ENCODE results near the gene DGKE. TPM values are rescaled to one million over a fixed set of nuclear protein-coding genes. Genes with fewer than 3 reads are reported as not detected.

The DGKE gene
- total RNA-seq, 1 donor from 2014 or later, result 8.4 TPM

DNA sequence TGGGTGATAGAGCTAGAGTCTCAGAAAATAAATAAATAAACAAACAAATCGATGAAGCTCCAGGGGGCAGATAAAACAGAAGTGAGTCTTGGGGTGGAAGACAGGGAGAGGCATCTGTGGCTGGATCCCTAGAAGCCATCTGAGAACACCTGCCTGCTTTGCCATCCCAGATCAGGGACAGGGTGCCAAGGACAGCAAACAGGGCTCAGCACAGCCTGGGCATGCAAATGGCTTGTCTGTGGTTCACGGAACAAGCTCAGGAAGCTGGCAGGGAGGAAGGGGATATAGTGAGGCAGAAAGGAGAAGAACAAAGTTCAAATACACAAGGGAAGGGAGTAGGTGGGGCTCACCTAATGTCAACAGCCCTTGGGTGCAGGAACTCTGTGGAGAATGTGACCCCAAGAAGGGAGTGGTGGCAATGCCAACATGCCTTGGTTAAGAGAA lies 52.4 kb downstream of the DGKE start:
- no peaks in the 10 kb centered on the region for H3K27me3 ChIP-seq (ENCODE audit: control insufficient read depth, insufficient read depth, low read length)
- no peak overlapping the region for H3K4me3 ChIP-seq (ENCODE audit: low read depth, low read length)
- FAIRE-seq (no peak), DNase-seq (ENCODE audit: low read depth) (no peak)
- TF ChIP-seq, protein P1, sequence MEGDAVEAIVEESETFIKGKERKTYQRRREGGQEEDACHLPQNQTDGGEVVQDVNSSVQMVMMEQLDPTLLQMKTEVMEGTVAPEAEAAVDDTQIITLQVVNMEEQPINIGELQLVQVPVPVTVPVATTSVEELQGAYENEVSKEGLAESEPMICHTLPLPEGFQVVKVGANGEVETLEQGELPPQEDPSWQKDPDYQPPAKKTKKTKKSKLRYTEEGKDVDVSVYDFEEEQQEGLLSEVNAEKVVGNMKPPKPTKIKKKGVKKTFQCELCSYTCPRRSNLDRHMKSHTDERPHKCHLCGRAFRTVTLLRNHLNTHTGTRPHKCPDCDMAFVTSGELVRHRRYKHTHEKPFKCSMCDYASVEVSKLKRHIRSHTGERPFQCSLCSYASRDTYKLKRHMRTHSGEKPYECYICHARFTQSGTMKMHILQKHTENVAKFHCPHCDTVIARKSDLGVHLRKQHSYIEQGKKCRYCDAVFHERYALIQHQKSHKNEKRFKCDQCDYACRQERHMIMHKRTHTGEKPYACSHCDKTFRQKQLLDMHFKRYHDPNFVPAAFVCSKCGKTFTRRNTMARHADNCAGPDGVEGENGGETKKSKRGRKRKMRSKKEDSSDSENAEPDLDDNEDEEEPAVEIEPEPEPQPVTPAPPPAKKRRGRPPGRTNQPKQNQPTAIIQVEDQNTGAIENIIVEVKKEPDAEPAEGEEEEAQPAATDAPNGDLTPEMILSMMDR (IDR thresholded peaks at IDR 0.05; ENCODE audit: insufficient read depth, low read length, severe bottlenecking), result no peak
- peaks cover 3% of the 10 kb centered on the region for H3K36me3 ChIP-seq (ENCODE audit: control insufficient read depth, insufficient read depth, low read length)

DNA sequence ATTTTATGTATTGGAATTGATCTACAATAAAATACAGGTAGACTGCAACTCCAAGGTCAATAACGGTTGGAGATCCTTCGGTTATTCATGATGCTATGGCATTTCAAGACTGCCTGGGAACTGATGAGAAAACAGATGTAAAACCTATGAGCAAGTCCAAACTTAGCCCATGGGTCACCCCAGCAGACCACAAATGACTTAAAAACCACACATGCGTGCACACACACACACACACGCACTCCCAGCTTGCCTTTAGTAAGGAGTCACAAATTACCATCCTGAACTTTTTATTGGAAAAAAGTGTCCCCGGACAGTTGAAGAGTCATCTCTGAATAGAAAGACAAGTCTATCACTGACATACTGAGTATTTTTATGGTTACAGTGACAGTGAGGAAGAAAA lies 53.2 kb downstream of the DGKE start:
- DNase-seq (ENCODE audit: low read depth) (no peak), FAIRE-seq (no peak)
- Histone ChIP-seq H3K27me3 (ENCODE audit: control insufficient read depth, insufficient read depth, low read length) (no peaks in the 10 kb centered on the region), H3K36me3 (ENCODE audit: control insufficient read depth, insufficient read depth, low read length) (peaks cover 8% of the 10 kb centered on the region), H3K4me3 (ENCODE audit: low read depth, low read length) (no peak overlapping the region)
- TF ChIP-seq, protein P1 (IDR thresholded peaks at IDR 0.05; ENCODE audit: insufficient read depth, low read length, severe bottlenecking), result no peak

DNA sequence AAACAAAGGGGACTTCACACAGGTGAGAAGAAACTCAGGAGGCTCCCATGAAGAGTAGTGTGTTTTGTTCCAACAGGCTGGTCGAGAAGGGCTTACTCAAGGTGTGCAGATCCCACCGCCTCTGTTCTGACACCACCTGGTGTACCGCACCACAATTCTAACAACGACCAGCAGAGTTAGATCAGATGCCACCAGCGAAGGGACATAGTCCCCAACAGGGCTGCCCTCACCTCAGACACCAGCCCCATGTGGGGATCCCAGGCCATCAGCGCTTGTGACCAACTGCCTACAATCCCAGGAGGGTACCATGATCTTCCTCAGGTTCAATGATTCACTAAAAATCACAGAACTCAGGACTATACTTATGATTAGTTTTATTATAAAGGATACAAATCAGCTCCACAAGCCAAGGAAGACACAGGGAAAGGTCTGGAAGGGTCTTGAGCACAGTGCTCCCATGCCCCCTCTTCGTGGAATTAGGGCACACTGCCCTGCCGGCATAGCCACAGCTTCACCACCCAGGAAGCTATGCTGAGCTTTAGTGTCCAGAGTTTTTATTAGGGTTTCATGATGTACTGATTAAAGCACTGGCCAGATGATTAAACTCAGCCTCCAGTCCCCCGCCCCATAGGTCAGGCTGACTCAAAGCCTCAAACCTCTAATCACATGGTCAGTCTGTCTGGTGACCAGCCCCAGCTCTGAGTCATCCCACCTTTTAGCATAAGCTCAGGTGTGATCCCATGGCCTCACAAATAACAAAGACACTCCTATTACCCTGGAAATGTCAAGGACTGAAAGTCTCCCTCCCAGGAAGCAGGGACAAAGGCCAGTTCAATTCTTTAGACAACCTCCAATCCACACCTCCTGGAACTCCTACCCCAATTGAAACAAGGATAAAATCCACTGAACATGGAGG lies 53.9 kb downstream of the DGKE start:
- TF ChIP-seq, protein P1 (IDR thresholded peaks at IDR 0.05; ENCODE audit: insufficient read depth, low read length, severe bottlenecking), result no peak
- Histone ChIP-seq H3K27me3 (ENCODE audit: control insufficient read depth, insufficient read depth, low read length) (no peaks in the 10 kb centered on the region), H3K4me3 (ENCODE audit: low read depth, low read length) (no peak overlapping the region), H3K36me3 (ENCODE audit: control insufficient read depth, insufficient read depth, low read length) (peaks cover 12% of the 10 kb centered on the region)
- DNase-seq (ENCODE audit: low read depth) (peak; percentile 29), FAIRE-seq (no peak)

GRCh38 chr17:56890390-56890789 lies 56.4 kb downstream of the DGKE start:
- TF ChIP-seq, protein P1 (IDR thresholded peaks at IDR 0.05; ENCODE audit: insufficient read depth, low read length, severe bottlenecking), result no peak
- H3K36me3 ChIP-seq (ENCODE audit: control insufficient read depth, insufficient read depth, low read length), result peaks cover 30% of the 10 kb centered on the region
- H3K4me3 ChIP-seq (ENCODE audit: low read depth, low read length), result no peak overlapping the region
- DNase-seq (ENCODE audit: low read depth) (no peak), FAIRE-seq (no peak)
- no peaks in the 10 kb centered on the region for H3K27me3 ChIP-seq (ENCODE audit: control insufficient read depth, insufficient read depth, low read length)

DNA sequence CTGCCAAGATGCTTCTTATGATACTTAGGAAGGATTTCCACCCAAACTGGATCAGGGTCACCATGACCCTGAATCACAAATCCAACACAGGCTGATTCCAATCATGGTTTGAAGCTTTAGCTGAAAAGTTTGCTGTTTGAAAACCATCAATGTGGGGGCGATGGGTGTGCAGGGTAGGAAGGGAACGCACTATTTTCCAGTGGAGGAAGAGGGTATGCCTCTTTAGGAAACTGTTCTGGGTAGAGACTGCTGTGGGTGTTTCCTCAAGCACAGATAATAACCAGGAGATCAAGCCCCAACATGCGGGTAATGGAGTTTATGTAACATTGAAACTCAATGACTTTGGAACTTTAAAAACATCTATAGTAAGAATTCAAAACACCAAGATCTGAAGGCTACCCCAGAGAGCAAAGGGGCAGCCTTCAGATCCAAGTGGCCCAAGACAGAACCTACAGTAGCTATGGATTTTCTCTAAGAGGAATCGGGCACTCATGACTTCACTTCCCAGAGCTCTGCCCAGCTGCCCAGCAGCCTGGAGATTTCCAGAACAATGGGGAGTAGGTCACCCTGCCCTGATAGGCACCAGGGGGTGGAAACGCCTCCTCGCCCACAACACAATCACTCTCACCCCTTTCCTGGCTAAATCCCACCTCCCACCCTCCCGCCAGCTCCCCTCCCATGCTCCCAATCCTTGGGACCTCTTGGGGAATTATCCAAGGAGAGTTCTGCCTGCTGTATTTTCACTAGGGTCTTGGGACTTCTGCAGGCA lies 57.1 kb downstream of the DGKE start:
- TF ChIP-seq, protein P1 (IDR thresholded peaks at IDR 0.05; ENCODE audit: insufficient read depth, low read length, severe bottlenecking), result no peak
- Histone ChIP-seq H3K4me3 (ENCODE audit: low read depth, low read length) (no peak overlapping the region), H3K36me3 (ENCODE audit: control insufficient read depth, insufficient read depth, low read length) (peaks cover 33% of the 10 kb centered on the region), H3K27me3 (ENCODE audit: control insufficient read depth, insufficient read depth, low read length) (no peaks in the 10 kb centered on the region)
- DNase-seq (ENCODE audit: low read depth) (no peak), FAIRE-seq (no peak)

Measured in bronchial epithelial cell (primary cell).